ENCODE results near the gene KCND3.

Gene KCND3

DNA sequence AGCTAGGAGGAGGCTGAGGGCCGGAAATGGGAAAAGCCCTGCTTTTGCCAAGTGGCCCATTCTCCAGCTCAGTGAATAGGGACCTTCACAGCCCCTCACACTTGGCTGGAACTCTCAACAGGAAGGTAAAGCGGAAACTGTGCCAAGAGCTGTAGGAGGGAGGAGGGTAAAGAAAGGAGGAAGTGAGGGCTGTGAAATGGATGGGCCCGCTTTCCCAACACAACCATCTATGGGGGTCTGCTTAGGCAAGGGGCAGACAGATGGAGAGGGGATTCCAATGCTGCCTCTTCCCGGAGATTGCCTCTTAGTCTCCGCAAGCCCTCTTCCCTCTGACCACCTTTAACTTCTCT is 255.5 kb downstream of the KCND3 start:
- Histone ChIP-seq H3K4me3 (ENCODE audit: low read depth, low read length) (no peak overlapping the region), H3K4me1 (ENCODE audit: control insufficient read depth, insufficient read depth, low read length) (peaks cover 37% of the 10 kb centered on the region)

DNA sequence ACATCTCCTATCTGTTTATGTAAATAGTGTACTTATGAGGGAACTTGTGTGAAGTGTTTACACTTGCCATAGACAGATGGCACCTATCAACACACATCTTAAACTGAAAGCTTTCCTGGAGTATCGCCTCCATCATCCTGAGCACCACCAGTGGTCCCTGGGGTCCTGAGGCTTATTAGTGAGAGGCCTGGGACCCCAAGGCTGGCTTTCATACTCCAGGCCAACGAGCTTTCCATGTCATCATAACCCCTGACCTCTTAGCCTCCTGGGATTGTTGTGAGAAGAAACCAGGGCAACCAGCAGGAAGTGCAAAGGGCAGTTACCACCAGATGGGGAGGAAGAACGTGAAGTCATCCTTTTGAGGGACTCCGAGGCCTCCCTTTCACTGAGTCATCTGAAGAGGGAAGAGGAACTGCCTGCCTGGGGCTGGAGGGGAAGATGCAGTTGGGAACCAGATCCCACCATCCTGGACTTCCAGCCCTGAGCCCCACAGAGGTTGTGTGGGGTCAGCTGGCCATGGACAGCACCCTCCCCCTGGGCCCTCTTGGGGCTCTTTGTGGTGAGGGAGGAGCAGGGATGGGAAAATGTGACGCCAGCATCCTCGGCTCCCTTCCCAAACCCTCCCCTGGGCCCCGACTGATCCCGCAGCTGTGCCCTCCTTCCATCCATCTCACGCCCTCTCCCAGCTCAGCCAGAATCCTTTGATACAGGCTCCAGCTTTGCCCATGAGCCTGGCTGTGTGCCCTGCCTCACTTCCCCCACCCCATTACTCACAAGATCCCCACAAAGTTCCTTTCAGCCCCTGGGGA is 256.1 kb downstream of the KCND3 start:
- Histone ChIP-seq H3K27me3 (ENCODE audit: control insufficient read depth, insufficient read depth, low read length) (no peaks in the 10 kb centered on the region), H3K36me3 (ENCODE audit: control insufficient read depth, insufficient read depth, low read length) (no peaks in the 10 kb centered on the region), H3K9me3 (ENCODE audit: control insufficient read depth, insufficient read depth, low read length) (no peaks in the 10 kb centered on the region), H3K4me1 (ENCODE audit: control insufficient read depth, insufficient read depth, low read length) (peaks cover 37% of the 10 kb centered on the region), H3K9ac (ENCODE audit: low read depth, low read length) (no peak overlapping the region), H3K4me3 (ENCODE audit: low read depth, low read length) (no peak overlapping the region)

More for the DNA sequence above, 255.5 kb downstream of the KCND3 start:
- Histone ChIP-seq H3K36me3 (ENCODE audit: control insufficient read depth, insufficient read depth, low read length) (peaks cover 2% of the 10 kb centered on the region), H3K9me3 (ENCODE audit: control insufficient read depth, insufficient read depth, low read length) (no peaks in the 10 kb centered on the region), H3K27me3 (ENCODE audit: control insufficient read depth, insufficient read depth, low read length) (no peaks in the 10 kb centered on the region), H3K9ac (ENCODE audit: low read depth, low read length) (no peak overlapping the region)

DNA sequence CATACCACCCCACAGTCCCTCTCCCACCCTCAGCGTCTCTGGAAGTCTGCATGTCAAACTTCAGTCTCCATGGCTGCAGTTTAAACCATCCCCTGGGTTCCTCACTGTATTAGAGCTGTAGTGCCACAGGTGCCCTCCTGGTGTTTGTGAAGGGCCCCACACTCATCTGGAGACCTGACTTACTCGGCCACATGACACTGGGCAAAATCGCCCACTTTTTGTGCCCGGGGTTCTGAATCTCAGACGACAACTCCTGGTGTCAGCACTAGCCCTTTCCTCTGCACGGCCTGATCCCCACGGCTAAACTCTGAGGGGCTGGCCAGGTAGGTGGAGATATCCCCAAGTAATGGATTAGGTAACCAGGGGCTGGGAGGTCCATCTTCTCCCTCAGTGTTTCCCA is 256.8 kb downstream of the KCND3 start:
- no peak overlapping the region for H3K9ac ChIP-seq (ENCODE audit: low read depth, low read length)
- H3K9me3 ChIP-seq (ENCODE audit: control insufficient read depth, insufficient read depth, low read length), result no peaks in the 10 kb centered on the region
- no peaks in the 10 kb centered on the region for H3K36me3 ChIP-seq (ENCODE audit: control insufficient read depth, insufficient read depth, low read length)
- no peak overlapping the region for H3K4me3 ChIP-seq (ENCODE audit: low read depth, low read length)
- H3K27me3 ChIP-seq (ENCODE audit: control insufficient read depth, insufficient read depth, low read length), result no peaks in the 10 kb centered on the region
- H3K4me1 ChIP-seq (ENCODE audit: control insufficient read depth, insufficient read depth, low read length), result peaks cover 35% of the 10 kb centered on the region

DNA sequence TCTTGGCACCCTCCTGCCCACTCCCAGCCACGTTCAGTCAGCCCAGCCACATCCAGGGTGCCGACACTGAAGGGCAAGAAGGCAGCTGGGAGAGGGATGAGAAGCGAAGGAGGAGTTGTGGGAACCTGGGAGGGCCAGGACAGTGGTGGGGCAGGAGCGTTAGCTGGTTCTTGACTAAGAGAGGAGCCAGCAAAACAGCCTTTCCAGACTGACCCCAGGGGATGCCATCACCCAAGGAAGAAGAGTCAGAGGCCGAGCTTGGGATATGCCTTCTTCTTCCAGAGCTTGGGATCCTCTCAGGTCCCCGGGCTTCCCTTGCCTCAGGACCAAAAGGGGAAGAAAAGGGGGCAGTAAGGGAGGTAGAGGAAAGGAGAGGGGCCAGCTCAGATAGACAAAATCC is 257.5 kb downstream of the KCND3 start:
- Histone ChIP-seq H3K9me3 (ENCODE audit: control insufficient read depth, insufficient read depth, low read length) (no peaks in the 10 kb centered on the region), H3K4me3 (ENCODE audit: low read depth, low read length) (no peak overlapping the region), H3K4me1 (ENCODE audit: control insufficient read depth, insufficient read depth, low read length) (peaks cover 28% of the 10 kb centered on the region), H3K36me3 (ENCODE audit: control insufficient read depth, insufficient read depth, low read length) (peaks cover 6% of the 10 kb centered on the region), H3K27me3 (ENCODE audit: control insufficient read depth, insufficient read depth, low read length) (no peaks in the 10 kb centered on the region), H3K9ac (ENCODE audit: low read depth, low read length) (no peak overlapping the region)

DNA sequence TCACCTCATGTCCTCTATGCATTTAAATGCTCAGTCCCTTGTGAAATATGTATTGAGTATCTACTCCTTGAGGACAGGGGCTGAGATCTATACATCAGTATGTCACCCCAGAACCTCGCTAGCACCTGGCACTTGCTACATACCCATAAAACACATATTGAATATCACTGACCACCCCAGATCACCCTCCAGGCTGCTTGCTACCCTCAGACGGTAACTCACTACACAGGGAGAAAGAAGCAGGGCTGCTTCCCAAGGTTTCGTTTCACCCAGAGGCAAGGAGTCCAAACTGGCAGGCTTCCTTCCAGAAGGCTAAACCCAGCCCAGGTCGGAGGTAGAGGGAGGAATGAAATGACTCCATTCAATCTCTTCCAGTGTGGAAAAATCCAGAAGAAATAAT is 258.8 kb downstream of the KCND3 start:
- H3K4me1 ChIP-seq (ENCODE audit: control insufficient read depth, insufficient read depth, low read length), result peaks cover 16% of the 10 kb centered on the region
- no peaks in the 10 kb centered on the region for H3K27me3 ChIP-seq (ENCODE audit: control insufficient read depth, insufficient read depth, low read length)
- no peaks in the 10 kb centered on the region for H3K9me3 ChIP-seq (ENCODE audit: control insufficient read depth, insufficient read depth, low read length)
- no peak overlapping the region for H3K9ac ChIP-seq (ENCODE audit: low read depth, low read length)
- peaks cover 7% of the 10 kb centered on the region for H3K36me3 ChIP-seq (ENCODE audit: control insufficient read depth, insufficient read depth, low read length)
- H3K4me3 ChIP-seq (ENCODE audit: low read depth, low read length), result no peak overlapping the region

DNA sequence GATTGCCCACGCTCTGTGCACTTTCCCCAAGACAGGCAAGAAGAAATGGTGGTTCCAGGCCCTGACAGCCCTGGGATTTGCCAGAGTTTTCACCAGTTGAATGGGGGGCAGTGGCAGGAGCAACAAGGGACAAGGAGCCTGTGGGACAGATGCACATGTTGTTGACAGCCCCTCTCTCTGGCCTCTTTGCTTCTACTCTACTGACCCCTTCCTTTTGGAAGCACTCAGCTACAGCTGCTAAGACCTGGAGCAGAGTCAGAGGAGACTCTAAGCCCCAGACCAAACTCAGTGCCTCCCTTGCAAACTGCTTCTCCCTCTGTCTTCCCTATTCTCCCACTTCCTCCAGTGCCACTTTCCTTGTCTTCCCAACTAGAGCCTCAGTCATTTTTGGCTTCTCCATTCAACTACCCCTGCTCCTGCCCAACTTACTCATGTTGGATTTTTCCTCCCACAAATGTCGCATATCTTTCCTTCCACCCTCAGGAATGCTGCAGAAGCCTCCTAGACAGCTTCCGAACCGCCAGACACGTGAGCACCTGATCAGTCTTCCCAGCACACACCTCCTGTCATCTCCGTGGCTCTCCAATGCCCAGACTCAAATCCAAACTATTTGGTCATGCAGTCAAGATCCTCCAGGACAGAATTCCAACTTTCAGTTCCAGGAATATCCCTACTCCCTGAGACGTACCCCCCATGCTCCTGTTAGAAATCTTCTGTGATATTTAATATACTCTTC is 259.4 kb downstream of the KCND3 start:
- Histone ChIP-seq H3K9me3 (ENCODE audit: control insufficient read depth, insufficient read depth, low read length) (no peaks in the 10 kb centered on the region), H3K27me3 (ENCODE audit: control insufficient read depth, insufficient read depth, low read length) (no peaks in the 10 kb centered on the region), H3K4me3 (ENCODE audit: low read depth, low read length) (no peak overlapping the region), H3K9ac (ENCODE audit: low read depth, low read length) (no peak overlapping the region), H3K36me3 (ENCODE audit: control insufficient read depth, insufficient read depth, low read length) (peaks cover 7% of the 10 kb centered on the region), H3K4me1 (ENCODE audit: control insufficient read depth, insufficient read depth, low read length) (peaks cover 12% of the 10 kb centered on the region)

DNA sequence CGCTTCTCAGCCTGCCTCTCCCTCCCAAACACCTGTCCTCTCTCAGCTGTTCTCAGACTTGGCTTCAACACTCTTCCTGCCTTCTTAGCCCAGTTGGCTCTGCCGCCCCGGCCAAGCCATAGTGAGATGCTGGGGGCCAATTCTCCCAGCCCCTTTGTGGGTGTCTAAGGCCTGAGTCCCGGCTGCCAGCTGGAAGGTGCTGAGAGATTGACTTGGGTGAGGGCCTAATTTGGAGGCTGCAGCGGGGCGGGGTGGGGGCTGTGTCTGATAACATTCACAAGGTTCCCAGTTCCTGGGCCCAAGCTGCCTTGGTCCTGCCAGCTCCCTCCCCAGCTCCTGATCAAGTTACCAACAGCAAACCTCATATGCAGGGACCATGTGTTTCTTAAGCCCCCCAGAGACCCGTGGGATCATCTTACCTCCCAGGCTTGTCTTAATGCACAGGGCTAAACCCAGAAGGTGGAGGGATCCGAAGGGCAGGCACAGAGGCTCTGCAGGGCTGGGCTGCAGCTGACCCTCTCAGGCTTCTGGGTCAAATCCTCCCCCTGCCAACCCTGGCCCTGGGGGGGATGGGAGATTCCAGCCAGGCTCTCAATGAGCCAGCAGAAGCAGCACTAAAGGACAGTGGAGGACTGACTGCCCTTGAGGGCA is 260.1 kb downstream of the KCND3 start:
- Histone ChIP-seq H3K9ac (ENCODE audit: low read depth, low read length) (no peak overlapping the region), H3K9me3 (ENCODE audit: control insufficient read depth, insufficient read depth, low read length) (no peaks in the 10 kb centered on the region), H3K36me3 (ENCODE audit: control insufficient read depth, insufficient read depth, low read length) (peaks cover 7% of the 10 kb centered on the region), H3K27me3 (ENCODE audit: control insufficient read depth, insufficient read depth, low read length) (no peaks in the 10 kb centered on the region), H3K4me3 (ENCODE audit: low read depth, low read length) (no peak overlapping the region), H3K4me1 (ENCODE audit: control insufficient read depth, insufficient read depth, low read length) (peaks cover 13% of the 10 kb centered on the region)

DNA sequence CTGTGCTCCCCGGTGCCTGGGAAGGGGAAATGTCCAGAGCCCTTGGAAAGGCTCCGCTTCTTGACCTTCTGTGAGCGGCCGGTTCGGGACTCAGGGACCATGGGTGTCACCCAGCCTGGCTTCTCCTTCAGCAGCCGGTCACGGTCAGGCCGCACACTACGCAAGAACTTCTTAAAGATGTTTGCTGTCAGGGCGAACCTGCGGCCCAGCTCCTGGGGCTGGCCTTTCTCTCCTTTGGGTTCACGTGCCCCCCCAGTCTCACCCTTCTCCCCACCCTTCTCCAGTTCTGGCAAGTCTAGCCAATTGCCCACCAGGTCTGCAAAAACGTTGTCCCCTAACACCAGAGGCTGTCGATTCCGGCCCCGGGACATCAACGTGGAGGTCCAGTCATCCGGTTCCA is 262.4 kb downstream of the KCND3 start:
- no peak overlapping the region for H3K4me3 ChIP-seq (ENCODE audit: low read depth, low read length)
- H3K27me3 ChIP-seq (ENCODE audit: control insufficient read depth, insufficient read depth, low read length), result no peaks in the 10 kb centered on the region
- no peak overlapping the region for H3K9ac ChIP-seq (ENCODE audit: low read depth, low read length)
- peaks cover 7% of the 10 kb centered on the region for H3K36me3 ChIP-seq (ENCODE audit: control insufficient read depth, insufficient read depth, low read length)
- no peaks in the 10 kb centered on the region for H3K9me3 ChIP-seq (ENCODE audit: control insufficient read depth, insufficient read depth, low read length)
- H3K4me1 ChIP-seq (ENCODE audit: control insufficient read depth, insufficient read depth, low read length), result peaks cover 14% of the 10 kb centered on the region

DNA sequence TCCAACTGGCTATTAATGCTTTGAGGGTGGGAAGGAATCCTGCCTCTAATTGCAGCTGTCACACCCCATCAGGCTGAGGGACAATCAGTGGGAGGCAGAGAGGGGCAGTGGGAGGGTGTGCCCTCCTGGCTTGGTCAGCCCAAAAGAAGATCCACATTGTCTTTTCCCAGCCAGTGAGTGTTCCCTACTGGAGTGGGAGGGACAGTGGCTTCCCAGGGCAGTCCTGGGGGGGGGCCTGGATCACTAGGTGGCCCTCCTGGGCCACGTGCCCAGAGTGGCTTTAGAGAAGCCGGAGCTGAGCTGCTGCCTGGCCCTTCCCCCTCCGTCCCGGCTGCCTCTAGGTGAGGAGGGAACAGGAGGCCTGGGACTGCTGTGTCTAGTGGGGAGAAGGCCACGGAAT is 264.3 kb downstream of the KCND3 start:
- no peaks in the 10 kb centered on the region for H3K9me3 ChIP-seq (ENCODE audit: control insufficient read depth, insufficient read depth, low read length)
- peaks cover 25% of the 10 kb centered on the region for H3K4me1 ChIP-seq (ENCODE audit: control insufficient read depth, insufficient read depth, low read length)
- no peaks in the 10 kb centered on the region for H3K27me3 ChIP-seq (ENCODE audit: control insufficient read depth, insufficient read depth, low read length)
- no peak overlapping the region for H3K4me3 ChIP-seq (ENCODE audit: low read depth, low read length)
- H3K9ac ChIP-seq (ENCODE audit: low read depth, low read length), result no peak overlapping the region
- H3K36me3 ChIP-seq (ENCODE audit: control insufficient read depth, insufficient read depth, low read length), result peaks cover 7% of the 10 kb centered on the region

DNA sequence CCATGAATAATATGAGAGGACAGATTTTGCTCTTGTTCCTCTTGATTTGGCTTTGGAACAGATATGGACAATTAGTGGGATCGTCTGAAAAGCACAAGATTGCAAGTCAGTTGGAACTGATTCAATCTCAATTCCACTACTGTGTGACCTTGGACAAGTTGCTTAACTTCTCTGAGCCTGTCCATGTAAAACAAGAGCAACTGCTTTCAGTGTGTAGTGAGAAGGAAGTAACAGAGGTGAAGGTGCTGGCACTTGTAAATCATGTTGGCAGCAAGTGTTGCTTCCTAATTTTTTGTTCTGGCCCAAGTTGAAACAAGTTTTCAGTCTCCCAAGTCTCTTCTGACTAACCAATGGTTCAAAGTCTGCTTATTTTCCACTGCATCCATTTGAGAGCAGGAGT is 265.6 kb downstream of the KCND3 start:
- Histone ChIP-seq H3K36me3 (ENCODE audit: control insufficient read depth, insufficient read depth, low read length) (peaks cover 7% of the 10 kb centered on the region), H3K9ac (ENCODE audit: low read depth, low read length) (no peak overlapping the region), H3K4me3 (ENCODE audit: low read depth, low read length) (no peak overlapping the region), H3K27me3 (ENCODE audit: control insufficient read depth, insufficient read depth, low read length) (no peaks in the 10 kb centered on the region), H3K9me3 (ENCODE audit: control insufficient read depth, insufficient read depth, low read length) (no peaks in the 10 kb centered on the region), H3K4me1 (ENCODE audit: control insufficient read depth, insufficient read depth, low read length) (peaks cover 19% of the 10 kb centered on the region)

DNA sequence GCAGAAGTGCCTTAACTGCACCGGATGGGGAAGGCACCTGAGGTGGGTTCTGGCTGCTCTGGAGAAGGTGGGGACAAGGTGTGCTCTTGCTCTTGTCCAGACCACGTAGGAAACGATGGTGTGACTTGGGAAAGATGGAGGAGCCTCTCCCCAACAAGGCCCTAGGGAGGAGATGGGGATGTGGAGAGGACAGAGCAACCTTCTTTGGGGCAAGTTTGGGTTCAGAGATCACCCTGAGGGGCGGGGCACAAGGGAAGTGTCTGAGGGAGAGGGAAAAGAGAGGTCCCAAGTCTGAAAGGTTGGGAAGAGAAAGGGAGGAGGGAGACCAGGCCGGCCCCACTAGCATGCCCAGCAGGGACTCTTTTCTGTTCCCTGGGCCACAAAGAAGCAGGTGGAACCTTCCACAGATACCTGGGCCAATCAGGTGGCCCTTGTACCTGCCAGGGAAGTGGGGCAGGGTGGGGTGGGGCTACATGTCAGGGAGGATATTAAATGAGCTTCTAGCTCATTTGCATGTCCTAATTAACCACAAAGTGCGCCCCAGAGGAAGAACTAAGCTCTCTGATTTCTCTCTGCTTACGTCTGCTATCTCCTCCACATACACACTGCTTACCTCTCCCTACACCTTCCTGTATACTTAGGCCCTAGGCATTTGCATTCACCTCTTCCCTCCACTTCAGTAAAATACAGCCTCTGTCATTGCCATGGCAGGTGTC is 266.2 kb downstream of the KCND3 start:
- Histone ChIP-seq H3K4me1 (ENCODE audit: control insufficient read depth, insufficient read depth, low read length) (peaks cover 19% of the 10 kb centered on the region), H3K4me3 (ENCODE audit: low read depth, low read length) (no peak overlapping the region), H3K9ac (ENCODE audit: low read depth, low read length) (no peak overlapping the region), H3K9me3 (ENCODE audit: control insufficient read depth, insufficient read depth, low read length) (no peaks in the 10 kb centered on the region), H3K36me3 (ENCODE audit: control insufficient read depth, insufficient read depth, low read length) (peaks cover 7% of the 10 kb centered on the region), H3K27me3 (ENCODE audit: control insufficient read depth, insufficient read depth, low read length) (no peaks in the 10 kb centered on the region)
